Skin of body (tissue), 2 donors: ENCODE results near the gene LTV1. TPM values are rescaled to one million over a fixed set of nuclear protein-coding genes. Genes with fewer than 3 reads are reported as not detected.
"Not testable (repeated sequence)": the region's sequence is repeated elsewhere in the genome, so short reads cannot be mapped to it uniquely, and the experiment has no call there.

ENCODE experiments used
- DNase-seq: peaks from one replicate; lab custom pipeline; 2025; lab: John Stamatoyannopoulos, UW
- total RNA-seq: library from RNA; depleted of rRNA; stranded (reverse); fragments of >200 nt; gene quantifications from one replicate; pipeline ENCODE4 v1.2.3, GENCODE V29; 2014

LTV1 gene
- total RNA-seq, 1 donor from 2014 or later: 26.5 TPM

- peak; percentile 90 for DNase-seq
These were observed 657 bp upstream of the LTV1 start for GRCh38 chr6:143842461-143842901.

GRCh38 chr6:143843677-143843999 lies 500 bp downstream of the LTV1 start:
- no peak for DNase-seq

- DNase-seq: peak; percentile 14
These were observed 868 bp downstream of the LTV1 start for GRCh38 chr6:143844006-143844405.

- no peak for DNase-seq
These were observed 1.9 kb downstream of the LTV1 start for GRCh38 chr6:143845033-143845432.

GRCh38 chr6:143851706-143852105 lies 8.6 kb downstream of the LTV1 start:
- DNase-seq: not testable (repeated sequence)

GRCh38 chr6:143855057-143855456 lies 11.9 kb downstream of the LTV1 start:
- not testable (repeated sequence) for DNase-seq

- not testable (repeated sequence) for DNase-seq
These were observed 13.6 kb downstream of the LTV1 start for GRCh38 chr6:143856762-143857161.

- DNase-seq: no peak
These were observed 14.5 kb downstream of the LTV1 start for GRCh38 chr6:143857651-143858050.

GRCh38 chr6:143859891-143860660 lies 16.9 kb downstream of the LTV1 start:
- no peak for DNase-seq

- no peak for DNase-seq
These were observed 20.6 kb downstream of the LTV1 start for GRCh38 chr6:143863771-143864170.

GRCh38 chr6:143864234-143864633 lies 21.1 kb downstream of the LTV1 start, which contains the start of gene ZC2HC1B:
ZC2HC1B (plus strand) TSS chr6:143864474; CDS start chr6:143864540, 66 bp downstream.
- DNase-seq: no peak

- no peak for DNase-seq
These were observed 24.1 kb downstream of the LTV1 start for GRCh38 chr6:143867236-143867635.

GRCh38 chr6:143868808-143869207 lies 25.7 kb downstream of the LTV1 start:
- DNase-seq: not testable (repeated sequence)

GRCh38 chr6:143871202-143871730 lies 28.1 kb downstream of the LTV1 start:
- DNase-seq: not testable (repeated sequence)

GRCh38 chr6:143872201-143872600 lies 29.1 kb downstream of the LTV1 start:
- DNase-seq: no peak

GRCh38 chr6:143873600-143873999 lies 30.5 kb downstream of the LTV1 start:
- DNase-seq: not testable (repeated sequence)

GRCh38 chr6:143874503-143874902 lies 31.4 kb downstream of the LTV1 start:
- not testable (repeated sequence) for DNase-seq

GRCh38 chr6:143877584-143878271 lies 34.6 kb downstream of the LTV1 start:
- DNase-seq: no peak

GRCh38 chr6:143878272-143878760 lies 35.2 kb downstream of the LTV1 start:
- no peak for DNase-seq

GRCh38 chr6:143880412-143880811 lies 37.3 kb downstream of the LTV1 start:
- DNase-seq: no peak

- DNase-seq: peak; percentile 93
These were observed 39.3 kb downstream of the LTV1 start for GRCh38 chr6:143882401-143882930.
